GM21737 (cell line): ENCODE data around the gene KEL.
A peak's percentile ranks its signal among the peaks of the same experiment; 100 is the strongest.
"Not testable (repeated sequence)": the region's sequence is repeated elsewhere in the genome, so short reads cannot be mapped to it uniquely, and the experiment has no call there.

Experiments used
- ATAC-seq: cut with Tn5 transposase; IDR thresholded peaks from one replicate; pipeline ENCODE4 v1.9.1; 2021; ENCODE audit warnings: mild to moderate bottlenecking, moderate library complexity; ENCODE audit not compliant: unreplicated experiment

The KEL gene, protein sequence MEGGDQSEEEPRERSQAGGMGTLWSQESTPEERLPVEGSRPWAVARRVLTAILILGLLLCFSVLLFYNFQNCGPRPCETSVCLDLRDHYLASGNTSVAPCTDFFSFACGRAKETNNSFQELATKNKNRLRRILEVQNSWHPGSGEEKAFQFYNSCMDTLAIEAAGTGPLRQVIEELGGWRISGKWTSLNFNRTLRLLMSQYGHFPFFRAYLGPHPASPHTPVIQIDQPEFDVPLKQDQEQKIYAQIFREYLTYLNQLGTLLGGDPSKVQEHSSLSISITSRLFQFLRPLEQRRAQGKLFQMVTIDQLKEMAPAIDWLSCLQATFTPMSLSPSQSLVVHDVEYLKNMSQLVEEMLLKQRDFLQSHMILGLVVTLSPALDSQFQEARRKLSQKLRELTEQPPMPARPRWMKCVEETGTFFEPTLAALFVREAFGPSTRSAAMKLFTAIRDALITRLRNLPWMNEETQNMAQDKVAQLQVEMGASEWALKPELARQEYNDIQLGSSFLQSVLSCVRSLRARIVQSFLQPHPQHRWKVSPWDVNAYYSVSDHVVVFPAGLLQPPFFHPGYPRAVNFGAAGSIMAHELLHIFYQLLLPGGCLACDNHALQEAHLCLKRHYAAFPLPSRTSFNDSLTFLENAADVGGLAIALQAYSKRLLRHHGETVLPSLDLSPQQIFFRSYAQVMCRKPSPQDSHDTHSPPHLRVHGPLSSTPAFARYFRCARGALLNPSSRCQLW

DNA sequence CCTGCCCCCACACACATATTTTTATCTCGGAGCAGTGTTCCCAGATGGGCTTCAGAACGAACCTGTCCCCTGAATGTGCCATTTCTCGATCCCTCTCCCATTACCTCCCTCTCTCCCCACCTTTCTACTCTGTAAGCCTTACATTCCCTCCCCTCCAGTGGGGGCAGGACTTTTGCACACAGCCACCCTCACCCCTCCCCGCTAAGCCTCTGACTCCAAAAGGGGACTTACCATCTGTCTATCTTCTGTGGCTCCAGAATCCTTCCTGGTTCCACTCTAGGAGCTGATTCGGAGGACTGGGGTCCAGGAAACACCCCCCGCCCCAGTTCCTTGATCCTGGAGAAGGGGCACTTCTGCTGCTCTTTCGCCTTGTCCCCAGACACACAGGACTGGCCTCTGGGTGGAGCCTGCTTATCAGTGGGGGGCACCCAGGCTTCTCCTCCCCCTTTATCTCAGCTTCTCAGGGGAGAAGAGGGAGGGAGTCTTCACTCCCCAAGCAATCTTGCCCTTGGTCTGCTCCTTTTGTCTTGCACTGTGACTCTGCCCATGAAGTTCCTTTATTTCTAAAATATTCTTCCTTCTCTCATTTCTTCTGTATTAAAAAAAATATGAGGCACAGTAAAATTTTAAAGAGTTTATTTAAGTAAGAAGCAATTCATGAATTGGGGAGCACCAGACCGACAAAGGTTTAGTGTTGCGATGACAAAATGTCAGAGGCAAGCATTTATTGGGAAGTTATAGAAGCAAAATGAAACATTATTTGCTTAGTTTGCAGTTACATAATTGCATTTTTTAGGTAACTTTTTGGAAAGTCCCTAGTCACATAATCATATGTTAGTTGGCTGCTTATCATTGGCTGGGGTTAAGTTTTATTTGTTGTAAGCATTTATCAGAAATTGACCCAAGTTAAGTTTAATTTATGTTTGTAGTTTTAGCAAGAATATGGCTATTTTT, at the start of gene KEL:
KEL (minus strand) TSS at position 391 of the 954 bp plus-strand sequence; CDS start at position 234, 157 bp downstream.
- ATAC-seq: no peak

DNA sequence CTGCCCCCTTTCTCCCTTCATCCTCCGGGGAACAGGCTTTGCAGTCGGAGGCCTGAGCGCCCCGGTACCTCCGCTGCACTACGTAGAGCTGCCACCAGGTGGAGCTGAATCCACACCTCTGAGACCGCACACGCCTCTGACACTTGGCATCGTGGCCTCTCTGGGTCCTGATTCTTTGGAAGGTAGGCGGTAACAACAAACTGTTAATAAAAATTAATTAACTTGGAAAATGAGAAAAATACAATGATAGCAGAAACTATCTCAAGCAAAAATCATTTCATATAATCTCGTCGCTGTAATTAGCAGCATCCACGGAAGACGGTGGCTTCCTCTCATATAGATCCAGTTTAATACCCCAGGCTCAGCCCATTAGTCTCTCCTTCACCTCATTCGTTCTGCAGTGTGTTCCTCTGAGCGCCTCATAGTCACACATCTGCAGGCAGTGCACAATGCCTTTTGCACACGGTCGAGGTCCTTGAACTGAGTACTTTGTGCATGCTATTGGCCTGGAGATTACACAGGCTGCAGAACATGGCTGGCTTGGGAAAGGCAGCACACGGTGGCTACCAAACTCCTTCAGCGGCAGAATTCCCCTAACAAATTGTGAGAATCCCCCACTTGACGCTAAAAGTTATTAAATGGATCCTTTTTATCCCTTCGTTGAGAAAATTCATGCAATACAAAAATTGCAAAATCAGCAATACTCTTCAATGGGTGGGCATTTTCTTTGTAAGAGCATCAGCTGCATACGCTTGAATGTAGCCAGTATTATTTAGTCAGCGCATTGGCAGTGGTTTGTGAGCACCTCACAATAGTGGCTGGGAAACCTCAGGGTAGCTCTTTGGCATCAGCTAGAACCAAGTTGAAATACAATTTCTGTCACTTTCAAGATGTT, 46.1 kb upstream of the KEL start:
- peak; percentile 78 for ATAC-seq

DNA sequence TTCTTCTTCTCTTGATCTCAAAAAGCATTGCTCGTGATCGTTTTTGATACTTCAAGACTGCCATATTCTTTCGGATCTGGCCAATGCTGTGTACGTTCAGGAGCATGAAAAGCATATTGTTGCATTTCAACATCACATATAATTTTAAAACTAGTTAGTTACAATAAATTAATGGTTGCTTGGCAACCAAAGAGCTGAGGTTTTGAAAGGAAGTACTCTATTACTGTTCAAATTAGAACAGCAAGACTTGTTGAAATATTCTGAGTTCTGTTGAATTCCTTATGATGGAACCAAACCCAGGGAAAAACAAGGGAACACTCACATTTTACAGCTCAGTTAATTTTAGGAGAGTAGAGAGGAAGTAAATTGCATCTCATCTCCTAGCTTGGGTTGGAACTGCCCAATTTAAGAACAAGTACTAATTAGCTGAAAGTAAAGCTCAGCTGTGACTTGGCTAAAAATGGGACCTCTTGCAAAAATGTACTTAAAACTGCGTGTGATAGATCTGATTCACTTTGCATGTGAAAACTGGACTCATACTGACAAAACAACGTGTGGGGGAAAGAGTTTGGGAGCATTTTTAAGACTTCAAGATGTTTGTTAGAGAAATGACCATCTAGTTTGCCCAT, 43.6 kb upstream of the KEL start:
- ATAC-seq: no peak

DNA sequence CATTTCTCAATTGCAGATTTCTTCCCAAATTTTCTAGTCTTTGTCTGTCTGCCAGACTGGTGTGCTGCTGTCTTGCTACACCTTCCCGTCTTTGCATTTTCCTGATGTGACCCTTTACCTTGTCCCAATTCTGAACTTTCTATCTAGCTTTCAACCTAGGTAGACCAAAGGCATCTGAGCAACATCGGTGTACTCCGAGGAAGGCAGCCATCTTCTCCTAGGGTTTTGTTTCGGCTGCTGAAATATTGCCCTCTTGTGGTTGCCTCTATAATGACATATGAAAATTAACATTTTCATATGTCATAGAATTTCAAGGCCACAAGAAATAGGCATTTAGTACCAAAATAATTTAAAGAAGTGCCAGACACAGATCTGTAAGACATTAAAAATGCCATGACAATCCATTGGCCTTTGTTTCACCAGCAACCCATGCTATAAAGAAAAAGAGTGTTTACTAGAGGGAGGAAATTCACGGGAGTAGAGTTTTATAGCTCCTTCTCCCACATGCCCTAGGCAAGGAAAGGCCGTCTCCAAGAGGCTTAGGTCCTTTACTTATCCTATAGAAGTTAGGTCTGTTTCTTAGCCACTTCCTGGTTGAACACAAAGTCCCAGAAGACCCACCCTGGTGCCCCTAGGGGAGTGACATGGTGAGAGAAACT, 41.4 kb upstream of the KEL start:
- peak; percentile 57 for ATAC-seq

DNA sequence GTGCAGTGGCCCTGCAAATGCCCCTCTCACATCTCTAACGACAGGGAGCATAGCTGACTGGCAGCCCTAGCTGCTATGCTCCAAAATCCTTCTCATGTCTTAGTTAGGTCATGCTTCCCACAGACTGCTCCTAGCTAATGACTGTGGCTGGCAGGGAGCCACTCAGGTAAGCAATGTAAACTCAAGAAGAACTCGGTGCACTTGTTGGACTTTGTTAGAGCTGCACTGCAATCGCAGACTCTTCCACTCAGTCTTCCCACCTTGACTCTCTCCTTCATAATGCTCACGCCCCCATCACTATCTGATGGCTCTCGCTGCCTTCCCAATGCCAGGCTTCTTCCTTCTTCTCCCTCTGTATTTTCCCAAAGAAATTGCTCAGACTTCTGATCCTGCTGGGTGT, 40.7 kb upstream of the KEL start:
- no peak for ATAC-seq

DNA sequence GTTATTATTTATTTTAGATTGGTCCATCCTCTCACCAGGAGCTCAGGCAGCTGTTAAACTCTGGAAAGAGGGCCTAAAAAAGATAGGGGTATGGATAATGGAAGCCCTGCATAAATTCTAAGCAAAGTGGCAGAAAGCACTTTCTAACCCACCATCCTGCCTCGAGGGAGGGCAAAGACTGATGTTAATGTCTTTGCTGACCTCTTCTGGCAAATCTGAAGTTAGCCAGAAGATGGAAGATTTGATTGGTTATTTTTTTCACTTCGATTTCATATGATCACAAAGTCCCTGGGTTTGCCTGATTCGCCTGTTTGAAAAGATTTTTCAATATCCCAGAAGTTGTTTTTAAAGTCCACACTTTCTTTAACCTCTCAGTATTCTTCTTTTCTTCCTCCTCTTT, 39.9 kb upstream of the KEL start:
- no peak for ATAC-seq

DNA sequence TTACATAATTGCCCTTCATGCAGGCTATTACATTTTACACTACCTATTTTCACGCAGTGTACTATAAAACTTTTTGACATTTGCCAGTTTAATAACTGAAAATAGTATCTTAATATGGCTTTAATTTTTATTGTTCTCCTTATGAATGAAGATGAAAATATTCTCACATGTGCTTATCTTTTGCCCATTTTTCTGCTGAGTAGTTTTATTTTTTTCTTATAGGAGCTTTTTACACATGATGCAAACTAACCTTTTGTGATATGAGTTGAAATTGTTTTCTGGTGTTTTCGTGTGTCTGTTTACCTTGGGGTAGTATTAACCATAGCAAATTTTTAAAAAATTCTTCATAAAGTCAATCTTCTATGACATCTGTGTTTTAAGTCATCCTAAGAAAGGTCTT, 38.5 kb upstream of the KEL start:
- no peak for ATAC-seq

DNA sequence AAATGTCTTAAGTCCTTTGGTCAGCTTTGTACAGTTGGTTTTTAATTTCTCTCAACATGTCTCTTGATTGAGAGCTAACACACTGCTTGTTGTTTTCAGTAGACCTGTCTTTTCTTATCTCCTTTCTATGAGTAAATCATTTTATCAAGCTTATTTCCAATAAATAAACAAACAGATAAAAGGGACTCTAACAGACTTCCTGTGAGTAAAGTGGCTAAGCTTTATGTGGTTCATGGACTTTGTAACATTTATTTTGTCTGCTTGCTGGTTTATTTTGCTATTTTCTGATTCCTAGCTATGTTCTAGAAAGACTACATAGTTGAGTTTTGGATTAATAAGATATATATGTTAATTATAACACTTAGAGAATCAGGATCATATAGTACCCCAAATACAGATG, 37.6 kb upstream of the KEL start:
- ATAC-seq: no peak

DNA sequence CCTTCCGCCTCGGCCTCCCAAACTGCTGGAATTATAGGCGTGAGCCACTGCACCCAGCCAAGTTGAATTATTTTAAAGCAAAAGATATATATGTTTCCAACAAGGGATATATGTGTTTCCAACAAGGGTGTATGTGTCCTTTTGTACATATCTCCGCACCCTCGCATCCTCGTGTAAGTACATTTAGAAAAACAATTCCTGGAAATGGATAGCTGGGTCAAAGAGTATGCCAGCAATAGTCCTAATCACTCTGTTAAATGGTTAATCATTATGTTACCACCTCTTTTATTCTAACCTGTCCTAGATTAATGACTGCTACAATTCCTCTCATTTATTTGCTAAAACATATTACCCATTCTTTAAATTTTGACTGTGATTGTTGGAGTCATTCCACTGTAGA, 36.8 kb upstream of the KEL start:
- no peak for ATAC-seq

DNA sequence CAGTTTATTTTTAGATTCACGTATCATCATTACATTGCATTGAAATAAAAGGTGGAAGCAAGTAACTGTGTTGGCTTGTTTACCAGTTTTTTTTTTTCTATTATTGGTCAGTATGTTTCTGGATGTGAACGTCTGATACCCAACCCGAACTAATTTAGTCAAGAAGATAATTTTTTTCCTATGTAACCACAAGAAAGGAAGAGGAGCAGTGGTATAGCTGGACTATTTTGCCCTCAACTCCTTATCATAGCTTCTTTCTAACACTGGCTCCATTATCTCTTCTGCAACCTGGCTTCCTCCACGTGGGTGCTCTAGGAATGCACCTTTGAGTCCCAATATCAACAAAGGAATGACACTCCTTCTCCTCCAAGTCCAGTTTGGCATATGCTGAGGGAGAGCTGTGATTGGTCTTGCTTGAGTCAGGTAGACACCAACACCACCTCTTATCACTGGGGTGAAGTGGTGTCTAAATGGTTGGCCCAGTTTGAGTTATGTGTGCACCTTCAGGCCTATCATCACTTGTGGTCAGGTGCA, 35.4 kb upstream of the KEL start:
- no peak for ATAC-seq

DNA sequence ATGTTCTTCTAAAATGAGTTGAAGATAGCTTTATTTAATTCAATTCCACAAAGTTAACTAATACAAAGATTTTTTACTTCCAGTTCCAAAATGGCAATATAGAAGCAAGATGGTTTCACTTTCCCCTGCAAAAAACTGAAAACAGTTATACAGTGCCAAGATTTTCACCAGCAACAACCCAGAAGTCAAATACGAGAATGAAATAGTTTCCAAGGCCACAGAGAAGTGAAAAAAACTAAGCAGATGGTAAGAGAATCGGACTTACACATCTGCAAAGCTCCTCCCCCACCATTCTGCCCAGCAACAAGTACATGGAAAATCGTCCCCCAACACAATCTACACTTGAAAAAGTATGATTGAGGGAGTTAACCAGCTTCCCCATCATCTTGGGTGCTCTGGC, 30.3 kb upstream of the KEL start:
- ATAC-seq: no peak

DNA sequence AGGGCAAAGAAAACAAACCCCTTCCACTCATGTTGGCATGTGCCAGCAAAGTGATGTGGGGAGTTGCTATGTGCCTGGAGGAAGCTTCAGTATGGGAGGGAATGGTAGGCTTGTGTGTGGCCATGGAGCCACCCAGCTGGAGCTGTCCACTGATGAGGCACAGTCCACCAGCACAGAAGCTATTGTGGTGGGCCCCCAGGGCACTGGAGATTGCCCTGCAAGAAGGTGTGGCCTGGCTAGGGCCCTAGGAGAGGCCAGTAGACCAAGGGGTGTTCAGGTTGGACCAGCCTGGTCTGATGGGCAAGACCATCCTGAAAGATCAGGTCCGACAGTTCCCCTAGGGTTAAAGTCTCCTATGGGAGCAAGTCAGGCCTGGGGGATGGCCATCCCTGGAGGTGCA, 22.1 kb upstream of the KEL start:
- no peak for ATAC-seq

DNA sequence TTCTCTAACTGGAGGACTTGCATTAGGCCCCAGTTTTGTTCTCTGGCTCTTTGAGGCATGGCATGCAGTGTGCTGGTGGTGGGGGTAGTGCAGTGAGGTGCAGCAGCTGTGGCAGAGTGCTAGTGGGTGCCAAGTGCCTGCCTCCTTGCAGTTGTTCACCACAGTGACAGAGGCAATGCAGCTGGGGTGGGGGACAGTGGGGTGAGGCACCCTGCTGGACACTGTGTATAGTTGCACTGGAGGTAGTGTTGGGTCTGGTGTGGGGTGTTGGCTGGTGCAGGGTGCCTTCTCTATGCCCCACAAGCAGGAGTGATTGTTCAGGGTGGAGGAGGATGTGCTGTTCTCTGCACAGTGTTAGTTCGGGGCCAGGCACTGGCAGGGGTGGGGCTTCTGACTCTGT, 21.7 kb upstream of the KEL start:
- no peak for ATAC-seq

DNA sequence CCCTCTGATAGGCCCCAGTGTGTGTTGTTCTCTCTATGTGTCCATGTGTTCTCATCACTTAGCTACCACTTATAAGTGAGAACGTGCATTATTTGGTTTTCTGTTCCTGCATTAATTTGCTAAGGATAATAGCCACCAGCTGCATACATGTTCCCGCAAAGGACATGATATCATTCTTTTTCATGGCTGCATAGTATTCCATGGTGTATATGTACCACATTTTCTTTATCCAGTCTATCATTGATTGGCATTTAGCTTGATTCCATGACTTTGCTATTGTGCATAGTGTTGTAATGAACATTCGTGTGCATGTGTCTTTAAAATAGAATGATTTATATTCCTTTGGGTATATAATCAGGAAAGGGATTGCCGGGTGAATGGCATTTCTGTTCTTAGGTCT, 16.2 kb upstream of the KEL start:
- ATAC-seq: not testable (repeated sequence)

DNA sequence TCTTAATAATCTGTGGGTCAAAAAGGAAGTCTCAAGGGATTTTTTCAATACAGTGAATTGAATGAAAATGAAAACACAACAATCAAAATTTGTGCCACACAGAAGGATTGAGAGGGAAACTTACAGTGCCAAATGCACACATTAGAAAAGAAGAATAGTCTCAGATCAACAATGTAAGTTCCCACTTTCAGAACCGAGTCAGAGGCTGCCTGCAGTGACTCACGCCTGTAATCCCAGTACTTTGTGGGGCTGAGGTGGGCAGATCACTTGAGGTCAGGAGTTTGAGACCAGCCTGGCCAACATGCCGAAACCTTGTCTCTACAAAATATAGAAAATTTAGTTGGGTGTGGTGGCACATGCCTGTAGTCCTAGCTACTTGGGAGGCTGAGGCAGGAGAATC, 12.5 kb upstream of the KEL start:
- no peak for ATAC-seq

DNA sequence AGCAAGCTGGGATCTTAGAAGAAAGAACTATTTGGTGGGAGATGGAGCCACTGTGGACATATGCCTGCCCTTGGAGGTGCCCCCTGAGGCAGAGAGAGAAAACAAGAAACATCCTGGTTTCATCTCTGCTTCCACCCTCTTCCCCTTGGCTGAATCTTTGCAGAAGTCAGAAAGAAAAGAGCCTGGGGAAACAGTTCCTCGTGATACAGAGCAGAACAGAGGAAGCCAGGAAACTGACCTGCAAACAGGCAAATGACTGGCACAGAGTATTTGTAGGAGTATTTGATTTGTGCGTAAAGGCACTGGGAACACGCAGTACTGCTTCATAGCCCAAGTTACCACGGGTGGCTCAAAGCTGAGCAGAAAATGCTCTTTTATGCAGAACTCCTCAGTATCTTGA, 7.0 kb upstream of the KEL start:
- ATAC-seq: no peak

DNA sequence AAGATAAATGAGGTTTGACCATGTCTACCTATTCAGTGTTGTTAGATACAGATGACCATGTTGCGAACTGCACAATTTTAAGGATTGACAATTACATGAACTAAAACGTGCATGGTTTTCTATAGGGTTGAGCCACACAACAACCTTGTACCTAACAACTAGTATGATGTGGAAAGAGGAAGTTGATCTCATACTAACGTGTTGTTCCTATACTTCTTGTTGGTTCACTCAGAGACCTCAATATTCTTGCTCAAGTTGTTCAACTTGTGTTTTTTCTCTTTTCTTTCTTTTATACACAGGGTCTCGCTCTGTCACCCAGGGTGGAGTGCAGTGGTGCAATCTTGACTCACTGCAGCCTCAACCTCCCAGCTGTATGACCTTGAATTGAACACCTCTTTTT, 6.1 kb upstream of the KEL start:
- no peak for ATAC-seq

DNA sequence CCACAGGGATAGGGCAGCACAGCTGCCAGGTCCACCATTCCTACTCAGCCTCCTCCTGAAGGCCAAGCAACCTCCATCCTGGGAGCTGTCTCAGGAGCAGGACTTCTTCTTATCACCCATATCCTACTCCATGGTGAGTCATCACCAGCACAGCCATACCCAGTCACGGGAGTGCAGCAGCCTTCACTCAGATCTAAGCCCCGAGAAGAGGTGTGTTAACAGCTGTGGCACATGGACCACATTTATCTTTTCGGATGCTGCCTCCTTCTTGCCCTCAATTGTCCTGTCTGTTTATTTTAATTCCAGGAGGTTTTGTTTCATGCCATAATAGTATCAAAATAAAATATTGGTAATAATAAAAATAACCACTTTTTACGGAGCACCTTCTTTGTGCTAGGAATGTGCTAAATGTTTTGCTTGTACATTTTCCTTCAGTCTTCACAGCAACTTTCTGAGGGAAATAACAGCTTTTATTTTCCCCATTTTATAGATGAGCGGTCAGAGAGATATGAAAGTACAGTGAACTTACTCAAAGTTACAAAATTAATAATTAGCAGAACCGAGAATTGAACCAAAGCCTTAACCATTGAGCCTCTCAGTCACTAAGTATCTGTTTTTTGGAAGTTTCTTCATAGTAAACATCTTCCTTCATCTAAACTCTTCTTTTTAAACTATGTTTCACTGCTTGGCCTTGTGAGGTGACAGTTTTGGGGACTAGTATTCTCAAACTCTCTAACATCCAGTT, 2.5 kb upstream of the KEL start:
- ATAC-seq: peak; percentile 55
